ENCODE data around the gene BTBD16. TPM values are rescaled to one million over a fixed set of nuclear protein-coding genes. Genes with fewer than 3 reads are reported as not detected.

The BTBD16 gene
- total and polyA plus RNA-seq, 8 donors, result 0.10 to 2.1 (median 0.35) TPM; not detected in 2

DNA sequence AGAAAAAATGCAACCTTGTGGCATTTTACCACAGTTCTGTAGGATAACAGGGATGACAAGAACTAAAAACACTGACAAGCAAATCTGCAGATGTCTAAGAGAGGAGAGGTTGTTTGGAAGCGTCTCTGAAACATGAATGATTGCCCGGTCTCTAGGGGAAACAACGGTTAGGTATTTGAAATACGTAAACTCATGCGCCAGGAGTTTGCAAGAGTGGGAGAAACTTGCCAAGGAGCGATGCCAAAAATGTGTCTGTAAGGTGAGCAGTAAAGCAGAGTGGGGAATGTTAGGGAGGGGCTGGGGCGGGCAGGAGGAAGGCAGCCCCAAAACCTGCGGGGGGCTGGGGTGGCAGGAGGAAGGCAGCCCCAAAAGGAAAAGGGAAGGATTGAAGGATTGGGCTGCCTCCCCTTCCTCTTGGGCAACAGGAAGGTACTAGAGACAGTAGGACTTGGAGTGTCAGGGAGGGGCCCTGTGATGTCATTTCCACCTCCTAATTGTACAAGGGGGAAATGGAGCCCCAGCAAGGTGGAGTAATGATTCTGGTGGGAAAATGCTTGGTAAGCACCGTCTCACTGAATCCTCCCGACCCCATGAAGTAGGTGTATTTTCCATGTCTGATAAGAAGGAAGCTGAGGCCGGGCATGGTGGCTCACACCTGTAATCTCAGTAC lies 70.2 kb downstream of the BTBD16 start:
- H3K4me1 ChIP-seq, result no peaks in the 10 kb centered on the region
- no peaks in the 10 kb centered on the region for H3K9me3 ChIP-seq
- no peak overlapping the region for H3K4me3 ChIP-seq
- DNase-seq (peak in 1 of 4 donors; percentile 15), ATAC-seq (peak; percentile 50)
- intact Hi-C loops (cut with DNase I), result loop anchor here in 1 of 2 donors (10.0 kb wide), 2 partner anchors 94 to 224 kb away; partner anchors contain the start of gene DMBT1
- no peaks in the 10 kb centered on the region for H3K27me3 ChIP-seq
- H3K27ac ChIP-seq, result no peak overlapping the region
- TF ChIP-seq, protein P1, sequence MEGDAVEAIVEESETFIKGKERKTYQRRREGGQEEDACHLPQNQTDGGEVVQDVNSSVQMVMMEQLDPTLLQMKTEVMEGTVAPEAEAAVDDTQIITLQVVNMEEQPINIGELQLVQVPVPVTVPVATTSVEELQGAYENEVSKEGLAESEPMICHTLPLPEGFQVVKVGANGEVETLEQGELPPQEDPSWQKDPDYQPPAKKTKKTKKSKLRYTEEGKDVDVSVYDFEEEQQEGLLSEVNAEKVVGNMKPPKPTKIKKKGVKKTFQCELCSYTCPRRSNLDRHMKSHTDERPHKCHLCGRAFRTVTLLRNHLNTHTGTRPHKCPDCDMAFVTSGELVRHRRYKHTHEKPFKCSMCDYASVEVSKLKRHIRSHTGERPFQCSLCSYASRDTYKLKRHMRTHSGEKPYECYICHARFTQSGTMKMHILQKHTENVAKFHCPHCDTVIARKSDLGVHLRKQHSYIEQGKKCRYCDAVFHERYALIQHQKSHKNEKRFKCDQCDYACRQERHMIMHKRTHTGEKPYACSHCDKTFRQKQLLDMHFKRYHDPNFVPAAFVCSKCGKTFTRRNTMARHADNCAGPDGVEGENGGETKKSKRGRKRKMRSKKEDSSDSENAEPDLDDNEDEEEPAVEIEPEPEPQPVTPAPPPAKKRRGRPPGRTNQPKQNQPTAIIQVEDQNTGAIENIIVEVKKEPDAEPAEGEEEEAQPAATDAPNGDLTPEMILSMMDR (IDR thresholded peaks at IDR 0.05), result no peak
- no peaks in the 10 kb centered on the region for H3K36me3 ChIP-seq

DNA sequence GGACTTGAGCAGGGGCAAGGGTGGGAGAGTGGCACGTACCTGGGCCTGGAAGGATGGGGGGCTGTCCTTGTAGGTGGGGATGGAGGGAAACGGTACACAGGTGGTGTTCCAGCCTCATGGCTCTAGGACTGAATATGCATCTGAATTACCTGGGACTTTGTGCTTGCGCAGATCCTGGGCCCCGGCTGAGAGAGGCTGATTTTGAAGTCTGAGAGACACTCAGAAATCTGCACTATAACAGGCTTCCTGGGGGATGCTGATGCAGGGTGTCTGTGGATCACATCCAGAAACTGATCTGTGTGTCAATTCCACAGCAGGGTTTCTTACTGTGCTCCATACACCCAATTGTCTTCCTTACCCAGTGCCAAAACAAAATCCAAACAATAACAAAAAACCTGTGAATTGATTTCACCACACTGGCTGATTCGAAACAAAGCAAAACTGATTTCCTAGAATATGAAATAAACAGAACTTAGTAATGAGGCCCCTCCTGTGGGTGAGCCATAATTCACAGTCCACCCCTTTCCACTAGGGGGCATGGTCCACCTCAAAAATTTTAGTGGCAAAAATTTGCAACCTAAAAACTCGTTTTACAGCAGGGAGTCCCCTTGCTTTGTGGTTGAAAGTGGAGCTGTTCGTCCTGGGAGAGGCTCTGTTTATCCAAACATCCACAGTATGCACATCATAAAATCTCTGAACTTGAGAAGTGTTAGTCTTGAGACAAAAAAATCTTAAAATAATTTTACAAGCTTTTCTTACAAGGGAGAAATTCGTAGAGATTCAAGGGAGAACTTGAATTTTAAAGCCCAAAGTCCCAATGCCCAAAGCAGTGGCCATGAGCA lies 71.4 kb downstream of the BTBD16 start:
- H3K27ac ChIP-seq, result peak overlapping the region in 1 of 2 donors; percentile 13
- TF ChIP-seq, protein P1 (IDR thresholded peaks at IDR 0.05), result peak; percentile 70 to 84
- H3K4me1 ChIP-seq, result no peaks in the 10 kb centered on the region
- H3K36me3 ChIP-seq, result no peaks in the 10 kb centered on the region
- H3K27me3 ChIP-seq, result no peaks in the 10 kb centered on the region
- intact Hi-C loops (cut with DNase I), result loop anchor here in 1 of 2 donors (10.0 kb wide), 2 partner anchors 92 to 222 kb away; partner anchors contain the start of gene DMBT1
- no peaks in the 10 kb centered on the region for H3K9me3 ChIP-seq
- DNase-seq, result peak in 2 of 4 donors; percentile 16 to 40
- H3K4me3 ChIP-seq, result no peak overlapping the region
- ATAC-seq, result peak; percentile 86

DNA sequence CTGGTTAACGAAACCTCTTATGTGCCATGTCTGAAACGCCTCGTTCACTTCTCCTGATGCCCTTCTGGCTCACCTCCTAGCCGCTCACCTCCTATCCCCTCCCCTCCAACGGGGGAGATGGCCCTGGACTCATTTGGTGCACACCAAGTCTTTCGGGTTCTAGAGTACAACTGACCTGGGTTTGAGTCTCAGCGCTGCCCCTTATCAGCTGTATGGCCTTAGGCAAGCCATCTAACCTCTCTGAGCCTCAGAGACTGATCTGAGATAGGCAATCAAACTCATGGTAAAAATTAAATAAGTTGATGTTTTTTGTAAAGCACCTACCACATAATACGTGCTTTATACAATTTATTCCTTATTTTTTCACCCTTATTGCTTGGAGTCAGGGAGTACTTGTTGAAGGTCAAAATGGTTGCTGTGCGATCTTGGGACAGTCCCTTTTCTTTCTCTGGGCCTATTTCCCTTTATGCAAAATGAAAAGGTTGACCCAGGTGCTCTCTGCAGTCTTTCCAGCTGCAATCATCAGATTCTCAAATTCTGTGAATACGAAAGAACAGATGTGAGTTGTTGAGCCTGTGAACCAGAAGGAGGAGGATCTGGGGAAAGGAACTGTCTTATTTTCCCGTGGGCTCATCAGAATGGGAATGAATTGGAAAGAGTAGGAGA lies 72.2 kb downstream of the BTBD16 start:
- no peaks in the 10 kb centered on the region for H3K4me1 ChIP-seq
- DNase-seq (no peak), ATAC-seq (no peak)
- intact Hi-C loops (cut with DNase I), result loop anchor here in 1 of 2 donors (10.0 kb wide), 2 partner anchors 92 to 222 kb away; partner anchors contain the start of gene DMBT1
- TF ChIP-seq, protein P1 (IDR thresholded peaks at IDR 0.05), result no peak
- H3K36me3 ChIP-seq, result no peaks in the 10 kb centered on the region
- no peak overlapping the region for H3K4me3 ChIP-seq
- H3K27ac ChIP-seq, result no peak overlapping the region
- H3K27me3 ChIP-seq, result no peaks in the 10 kb centered on the region
- H3K9me3 ChIP-seq, result no peaks in the 10 kb centered on the region

DNA sequence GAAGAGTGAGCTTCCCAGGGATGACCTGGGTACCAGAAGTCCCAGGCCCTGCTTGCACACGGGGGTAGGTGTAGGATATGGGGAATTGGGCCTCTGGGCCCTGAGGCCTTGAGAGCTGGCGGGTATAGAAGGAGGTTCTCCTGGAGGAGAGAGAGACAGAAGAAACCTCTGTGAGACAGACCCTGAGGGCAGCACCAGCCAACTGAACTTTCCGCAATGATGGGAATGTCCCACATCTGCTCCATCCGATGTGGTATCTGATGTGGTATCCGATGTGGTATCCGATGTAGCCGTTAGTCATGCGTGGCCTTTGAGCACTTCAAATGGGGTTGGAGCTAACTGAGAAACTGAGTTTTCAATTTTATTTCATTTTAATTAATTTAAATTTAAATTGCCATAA lies 72.8 kb downstream of the BTBD16 start:
- no peaks in the 10 kb centered on the region for H3K9me3 ChIP-seq
- H3K4me1 ChIP-seq, result no peaks in the 10 kb centered on the region
- TF ChIP-seq, protein P1 (IDR thresholded peaks at IDR 0.05), result no peak
- H3K27me3 ChIP-seq, result no peaks in the 10 kb centered on the region
- no peak overlapping the region for H3K4me3 ChIP-seq
- ATAC-seq (no peak), DNase-seq (no peak)
- intact Hi-C loops (cut with DNase I), result loop anchor here in 1 of 2 donors (10.0 kb wide), 2 partner anchors 91 to 221 kb away; partner anchors contain the start of gene DMBT1
- H3K36me3 ChIP-seq, result no peaks in the 10 kb centered on the region
- no peak overlapping the region for H3K27ac ChIP-seq

All from left lung (tissue), 10 donors.